ENCODE measurements around the gene SLC15A5. TPM values are rescaled to one million over a fixed set of nuclear protein-coding genes. Genes with fewer than 3 reads are reported as not detected.

Gene SLC15A5
- total RNA-seq, 2 donors from 2014 or later: not detected

DNA sequence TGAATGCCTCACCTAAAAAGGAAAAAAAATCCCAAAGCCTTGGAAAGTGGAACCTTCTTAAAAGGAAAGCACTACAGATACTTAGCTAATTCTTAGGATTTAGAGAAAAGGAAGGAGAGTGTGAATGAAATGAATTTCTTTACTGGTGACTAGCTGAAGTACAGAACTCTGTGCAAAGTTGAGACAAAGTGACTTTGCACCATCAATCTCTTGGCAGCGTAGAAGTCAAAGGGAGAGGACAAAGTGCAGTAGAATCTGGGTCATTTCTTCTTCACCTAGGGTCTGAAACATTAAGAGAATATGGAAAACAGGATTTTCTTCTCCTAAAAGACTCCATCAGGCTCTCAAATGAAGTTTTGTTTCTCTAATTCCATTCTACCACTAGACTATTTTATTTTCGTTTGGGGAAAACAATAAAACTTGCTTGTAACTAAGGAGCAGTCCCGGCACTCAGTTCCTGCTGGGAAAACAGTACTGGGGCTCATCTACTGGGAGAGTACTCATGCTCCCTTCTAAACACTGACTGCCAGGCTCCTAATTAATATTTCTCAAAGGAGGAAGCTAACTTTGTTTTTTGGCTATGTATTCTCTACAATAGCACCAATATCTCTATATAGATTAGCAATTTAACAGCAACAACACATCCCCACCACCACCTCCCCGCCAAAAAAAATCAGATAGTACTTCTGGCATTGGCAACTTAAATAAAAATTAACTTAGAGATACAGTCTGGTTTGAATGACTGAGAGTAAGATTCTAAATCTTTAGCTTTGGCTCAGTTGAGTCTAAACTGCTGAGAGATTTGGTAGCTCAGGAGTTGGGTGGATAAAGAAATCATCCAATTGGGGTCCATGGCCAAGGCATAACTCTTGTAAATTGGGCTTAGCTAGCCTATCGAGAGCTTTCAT lies 110.7 kb downstream of the SLC15A5 start:
- no peaks in the 10 kb centered on the region for H3K36me3 ChIP-seq
- H3K27me3 ChIP-seq (replicated peaks; ENCODE audit: insufficient read depth): no peaks in the 10 kb centered on the region
- no peak for TF ChIP-seq CTCF (IDR thresholded peaks at IDR 0.05)
- no peak for DNase-seq (ENCODE audit: low spot score)
- no peak overlapping the region for H3K27ac ChIP-seq
- H3K9me3 ChIP-seq: no peaks in the 10 kb centered on the region
- H3K4me3 ChIP-seq: no peak overlapping the region
- no peak for ATAC-seq (ENCODE audit: insufficient number of reproducible peaks, low FRiP score, low read depth)
- H3K4me1 ChIP-seq (ENCODE audit: control insufficient read depth in 1 of 2, low read depth in 2 of 2): no peaks in the 10 kb centered on the region

GRCh38 chr12:16165506-16165905 lies 112.0 kb downstream of the SLC15A5 start:
- ATAC-seq (ENCODE audit: insufficient number of reproducible peaks, low FRiP score, low read depth) (no peak), DNase-seq (ENCODE audit: low spot score) (no peak)
- TF ChIP-seq CTCF (IDR thresholded peaks at IDR 0.05): no peak
- Histone ChIP-seq H3K9me3 (no peaks in the 10 kb centered on the region), H3K4me1 (ENCODE audit: control insufficient read depth in 1 of 2, low read depth in 2 of 2) (no peaks in the 10 kb centered on the region), H3K36me3 (no peaks in the 10 kb centered on the region), H3K27ac (no peak overlapping the region), H3K27me3 (replicated peaks; ENCODE audit: insufficient read depth) (no peaks in the 10 kb centered on the region), H3K4me3 (no peak overlapping the region)

- H3K36me3 ChIP-seq: no peaks in the 10 kb centered on the region
- TF ChIP-seq CTCF (IDR thresholded peaks at IDR 0.05): no peak
- no peaks in the 10 kb centered on the region for H3K4me1 ChIP-seq (ENCODE audit: control insufficient read depth in 1 of 2, low read depth in 2 of 2)
- no peaks in the 10 kb centered on the region for H3K27me3 ChIP-seq (replicated peaks; ENCODE audit: insufficient read depth)
- H3K4me3 ChIP-seq: no peak overlapping the region
- no peak overlapping the region for H3K27ac ChIP-seq
- H3K9me3 ChIP-seq: no peaks in the 10 kb centered on the region
- ATAC-seq (ENCODE audit: insufficient number of reproducible peaks, low FRiP score, low read depth) (no peak), DNase-seq (ENCODE audit: low spot score) (no peak)
Observed at GRCh38 chr12:16163901-16164300, 113.6 kb downstream of the SLC15A5 start.

- H3K4me1 ChIP-seq (ENCODE audit: control insufficient read depth in 1 of 2, low read depth in 2 of 2): no peaks in the 10 kb centered on the region
- TF ChIP-seq CTCF (IDR thresholded peaks at IDR 0.05): no peak
- H3K4me3 ChIP-seq: no peak overlapping the region
- H3K36me3 ChIP-seq: no peaks in the 10 kb centered on the region
- no peaks in the 10 kb centered on the region for H3K9me3 ChIP-seq
- ATAC-seq (ENCODE audit: insufficient number of reproducible peaks, low FRiP score, low read depth) (no peak), DNase-seq (ENCODE audit: low spot score) (no peak)
- no peaks in the 10 kb centered on the region for H3K27me3 ChIP-seq (replicated peaks; ENCODE audit: insufficient read depth)
- no peak overlapping the region for H3K27ac ChIP-seq
Observed at GRCh38 chr12:16163146-16163545, 114.3 kb downstream of the SLC15A5 start.

GRCh38 chr12:16159571-16159970 lies 117.9 kb downstream of the SLC15A5 start:
- no peak for TF ChIP-seq CTCF (IDR thresholded peaks at IDR 0.05)
- DNase-seq (ENCODE audit: low spot score) (no peak), ATAC-seq (ENCODE audit: insufficient number of reproducible peaks, low FRiP score, low read depth) (no peak)
- Histone ChIP-seq H3K9me3 (no peaks in the 10 kb centered on the region), H3K27ac (no peak overlapping the region), H3K36me3 (no peaks in the 10 kb centered on the region), H3K4me1 (ENCODE audit: control insufficient read depth in 1 of 2, low read depth in 2 of 2) (no peaks in the 10 kb centered on the region), H3K27me3 (replicated peaks; ENCODE audit: insufficient read depth) (no peaks in the 10 kb centered on the region), H3K4me3 (no peak overlapping the region)

Data from thoracic aorta (tissue), 2 donors.